CD4-positive, alpha-beta T cell treated with Interleukin-4 for 4 hours (primary cell): ENCODE results near the gene MAS1.
A peak's percentile ranks its signal among the peaks of the same experiment; 100 is the strongest.
"Not testable (repeated sequence)": the region's sequence is repeated elsewhere in the genome, so short reads cannot be mapped to it uniquely, and the experiment has no call there.

ENCODE experiments used
- DNase-seq: peaks from one replicate; pipeline ENCODE4 v3.0.0-alpha.2; 2020

Gene MAS1

DNA sequence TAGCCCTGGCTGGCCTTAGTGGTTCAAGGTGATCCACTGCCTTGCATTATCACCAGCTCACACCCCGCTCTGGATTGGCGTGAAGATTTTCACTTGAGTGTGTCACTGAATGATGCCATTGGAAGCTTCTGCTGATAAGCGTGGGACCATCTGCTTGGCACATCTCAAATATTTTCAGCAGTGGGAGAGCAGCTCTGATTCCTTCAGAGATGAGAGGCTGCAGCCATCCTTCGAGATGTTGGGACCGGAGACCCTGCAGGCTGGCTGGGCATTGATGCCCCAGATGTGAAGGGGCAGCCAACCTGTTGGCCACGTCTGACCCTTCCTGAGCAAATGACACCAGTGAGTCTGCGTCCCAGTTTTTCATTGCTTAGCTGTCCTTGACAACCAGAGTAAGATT is at the start of gene MAS1:
MAS1 (plus strand) TSS at position 197 of the 400 bp plus-strand sequence. CDS start 15,968 bp downstream, outside the sequence.
- no peak for DNase-seq

DNA sequence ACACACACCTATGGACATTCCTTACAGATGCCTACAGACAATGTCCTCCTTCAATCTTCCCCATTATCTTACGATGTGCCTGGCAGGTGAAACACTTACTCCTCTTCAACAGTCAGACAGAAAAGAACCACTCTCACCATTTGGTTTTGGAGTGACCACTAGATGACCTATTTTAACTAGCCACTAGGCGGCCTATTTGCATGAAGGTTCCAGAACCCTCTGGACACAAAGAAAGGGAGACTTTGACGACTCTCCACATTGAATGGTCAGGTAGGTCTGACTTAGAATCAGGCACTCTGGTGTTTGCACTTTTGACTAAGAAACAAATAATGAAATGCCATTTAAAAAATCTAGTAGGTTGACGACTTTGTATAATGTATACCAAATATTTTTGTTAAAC is 48.8 kb upstream of the MAS1 start:
- no peak for DNase-seq

DNA sequence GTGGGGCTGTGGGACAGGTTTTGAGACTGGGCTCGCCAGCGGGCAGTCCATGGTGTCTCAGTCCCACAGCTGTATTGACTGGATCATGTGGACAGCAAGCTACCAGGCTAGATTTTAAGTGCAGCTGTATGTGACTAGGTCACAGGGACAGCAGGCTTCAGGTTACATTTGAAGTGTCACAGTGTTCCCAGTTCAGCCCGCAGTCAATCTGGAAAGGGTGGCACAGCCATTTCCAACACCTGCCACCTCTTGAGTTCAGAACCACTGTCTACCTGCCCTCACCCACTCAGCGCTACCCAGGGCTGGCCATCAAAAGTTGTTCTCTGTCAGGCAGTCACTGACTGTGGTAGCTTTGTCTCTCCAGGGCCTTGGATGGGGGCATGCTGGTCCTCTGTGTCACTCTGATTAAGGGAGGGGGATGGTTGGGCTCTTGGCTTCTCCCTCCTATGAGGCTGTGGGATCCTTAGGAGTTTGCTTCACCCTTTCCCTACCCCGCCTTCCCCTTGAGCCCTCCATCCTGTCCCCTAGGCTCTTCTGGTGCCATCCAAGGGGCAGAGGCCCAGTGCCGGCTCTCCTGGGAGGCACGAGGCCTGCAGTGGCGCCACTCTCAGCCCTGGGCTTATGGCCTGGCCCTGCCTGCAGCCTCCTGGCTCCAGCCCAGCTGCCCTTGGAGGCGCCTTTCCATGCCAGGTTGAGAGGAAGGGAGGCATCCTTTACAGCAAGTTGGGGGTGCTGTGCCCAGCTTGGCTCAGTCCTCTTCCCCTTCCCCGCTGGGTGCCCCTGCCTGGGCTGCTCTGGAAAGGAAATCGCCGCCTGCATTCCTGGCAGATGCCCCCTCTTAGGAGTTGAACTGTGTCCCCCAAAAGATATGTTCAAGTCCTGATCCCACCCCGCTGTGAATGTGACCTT is 45.8 kb upstream of the MAS1 start:
- no peak for DNase-seq

DNA sequence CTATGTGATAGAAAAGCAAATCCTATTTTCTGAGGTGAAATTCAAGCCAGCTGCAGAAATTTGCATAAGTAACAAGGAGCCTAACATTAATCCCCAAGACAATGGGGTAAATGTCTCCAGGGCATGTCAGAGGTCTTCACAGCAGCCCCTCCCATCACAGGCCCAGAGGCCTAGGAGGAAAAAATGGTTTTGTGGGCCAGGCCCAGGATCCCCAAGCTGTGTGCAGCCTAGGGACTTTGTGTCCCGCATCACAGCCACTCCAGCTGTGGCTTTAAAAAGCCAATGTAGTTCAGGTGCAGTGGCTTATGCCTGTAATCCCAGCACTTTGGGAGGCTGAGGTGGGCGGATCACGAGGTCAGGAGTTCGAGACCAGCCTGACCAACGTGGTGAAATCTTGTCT is 42.2 kb upstream of the MAS1 start:
- not testable (repeated sequence) for DNase-seq

DNA sequence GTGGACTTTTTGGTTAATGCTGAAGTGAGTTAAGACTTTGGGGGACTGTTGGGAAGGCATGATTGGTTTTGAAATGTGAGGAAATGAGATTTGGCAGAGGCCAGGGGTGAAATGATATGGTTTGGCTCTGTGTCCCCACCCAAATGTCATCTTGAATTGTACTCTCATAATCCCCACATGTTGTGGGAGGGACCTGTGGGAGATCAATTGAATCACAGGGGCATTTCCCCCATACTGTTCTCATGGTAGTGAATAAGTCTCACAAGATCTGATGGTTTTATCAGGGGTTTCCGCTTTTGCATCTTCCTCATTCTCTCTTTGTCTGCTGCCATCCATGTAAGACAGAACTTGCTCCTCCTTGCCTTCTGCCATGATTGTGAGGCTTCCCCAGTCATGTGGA is 40.9 kb upstream of the MAS1 start:
- not testable (repeated sequence) for DNase-seq

DNA sequence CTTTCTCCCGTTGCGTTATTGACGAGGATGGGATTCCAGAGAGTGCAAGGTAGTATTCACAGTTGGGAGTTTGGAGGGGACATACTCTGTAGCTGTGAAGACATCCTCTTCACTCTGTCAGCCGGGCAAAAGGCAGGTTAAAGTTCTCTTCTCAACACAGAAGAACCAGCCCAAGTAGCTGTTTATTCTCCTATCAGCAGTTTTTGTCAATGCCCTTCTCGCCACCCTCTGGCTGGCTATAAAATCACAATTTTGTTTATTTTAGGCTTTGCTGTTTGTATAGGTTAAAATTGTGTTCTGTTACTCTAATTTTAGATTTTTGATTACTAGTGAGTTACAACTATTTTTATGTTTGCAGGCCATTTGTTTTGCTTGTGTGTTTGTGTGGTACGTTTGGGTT is 37.9 kb upstream of the MAS1 start:
- peak; percentile 11 for DNase-seq

DNA sequence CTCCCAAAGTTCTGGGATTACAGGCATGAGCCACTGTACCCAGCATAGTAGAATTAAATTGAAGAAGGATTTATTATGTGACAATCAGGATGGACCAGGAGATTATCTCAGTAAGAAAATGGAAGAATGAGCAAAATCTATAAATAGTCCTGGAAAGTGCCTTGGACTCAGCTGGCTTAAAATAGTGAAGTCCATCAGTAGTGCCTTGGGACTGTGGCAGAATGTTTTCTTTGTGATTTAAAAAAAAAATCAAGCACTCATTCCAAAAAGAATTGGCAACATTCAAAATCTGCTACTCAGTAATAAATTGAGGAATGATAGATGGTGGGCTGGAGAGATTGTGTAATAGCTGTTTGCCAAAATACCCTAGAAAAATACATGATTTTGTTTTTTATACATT is 37.0 kb upstream of the MAS1 start:
- DNase-seq = no peak

DNA sequence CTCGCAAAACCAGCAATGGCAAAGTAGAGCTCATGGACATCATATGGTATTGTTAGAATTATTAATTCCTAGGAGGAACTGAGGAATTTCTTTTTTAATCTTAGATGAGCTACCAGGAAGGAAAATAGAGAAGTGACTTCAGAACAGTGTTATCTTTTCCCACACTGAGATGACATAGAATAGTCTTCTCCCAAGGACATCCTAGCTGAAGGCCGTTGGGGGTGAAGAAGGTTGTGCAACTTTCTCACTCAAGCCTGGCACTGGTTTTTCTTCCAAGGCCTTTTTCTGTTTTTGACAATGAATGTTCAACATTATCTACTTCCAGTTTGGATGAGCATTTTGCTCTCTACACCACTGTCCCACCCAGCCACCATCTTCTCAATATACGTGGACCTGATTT is 35.8 kb upstream of the MAS1 start:
- DNase-seq = no peak

DNA sequence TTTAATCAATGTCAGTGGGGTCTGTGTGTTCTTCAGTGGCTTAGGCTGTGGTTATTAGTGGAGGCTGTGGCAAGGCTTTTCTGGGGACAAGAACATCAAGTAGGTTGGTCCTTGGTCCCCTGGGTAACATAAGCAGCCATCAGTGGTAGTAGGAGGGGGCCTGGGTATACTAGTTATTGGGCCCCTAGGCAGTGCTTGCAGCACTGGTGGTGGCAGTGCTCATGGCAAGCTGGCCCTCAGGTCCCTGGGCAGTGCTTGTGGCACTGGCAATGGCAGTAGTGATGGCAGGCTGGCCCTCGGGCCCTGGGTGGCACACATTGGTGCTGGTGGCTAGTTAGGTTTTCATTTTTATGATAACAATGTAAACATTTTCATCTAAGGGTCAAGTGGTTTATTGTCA is 32.5 kb upstream of the MAS1 start:
- DNase-seq = no peak

DNA sequence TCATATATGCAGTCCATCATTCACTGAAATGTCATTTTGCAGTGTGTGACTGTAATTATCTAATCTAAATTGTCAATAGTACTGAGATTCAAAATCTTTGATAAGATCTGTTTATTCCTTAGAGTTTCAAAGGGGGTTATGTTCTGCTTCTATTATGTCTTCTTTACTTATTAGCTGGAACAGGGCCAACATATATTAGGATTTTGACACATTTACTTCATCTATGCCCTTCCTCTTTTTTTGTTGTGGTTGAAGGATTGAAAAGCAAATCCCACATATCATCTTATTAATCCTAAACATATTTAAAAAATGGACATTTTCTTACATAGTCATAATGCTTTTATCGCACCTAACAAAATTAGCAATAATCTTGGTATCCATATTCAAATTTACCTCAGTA is 30.3 kb upstream of the MAS1 start:
- no peak for DNase-seq

DNA sequence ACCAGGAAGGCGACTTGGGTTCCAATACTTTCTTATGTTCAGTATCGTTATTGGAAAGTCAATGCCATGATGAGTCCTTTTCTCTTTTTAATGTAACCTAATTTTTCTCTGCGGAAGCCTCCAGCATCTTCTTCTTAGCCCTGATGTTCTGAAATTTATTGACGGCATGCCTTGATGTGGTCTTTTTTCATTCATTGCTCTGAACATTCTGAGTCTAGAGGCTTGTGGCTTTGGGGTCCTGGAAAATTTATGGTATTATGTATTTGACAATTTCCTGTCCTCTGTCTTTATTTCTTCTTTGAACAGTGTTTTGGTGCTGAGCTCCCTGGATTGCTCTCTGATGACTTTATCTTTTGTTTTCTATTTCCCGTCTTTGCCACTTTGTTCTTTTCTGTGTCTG is 28.7 kb upstream of the MAS1 start:
- DNase-seq = no peak

DNA sequence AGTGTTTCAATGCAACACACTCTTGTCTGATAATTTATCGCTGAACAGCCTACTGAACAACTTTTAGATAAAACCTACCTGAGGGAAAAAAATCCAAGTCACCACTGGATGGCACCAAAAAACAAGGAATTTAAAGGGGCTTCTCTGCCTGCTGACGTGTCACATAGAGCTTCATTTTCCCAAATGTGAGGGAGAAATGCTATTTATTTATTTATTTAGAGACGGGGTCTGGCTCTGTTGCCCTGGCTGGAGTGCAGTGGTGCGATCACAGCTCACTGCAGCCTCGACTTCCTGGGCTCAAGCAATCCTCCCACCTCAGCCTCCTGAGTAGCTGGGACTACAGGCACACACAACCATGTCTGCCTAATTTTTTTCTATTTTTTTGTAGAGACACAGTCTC is 27.4 kb upstream of the MAS1 start:
- peak; percentile 43 for DNase-seq

DNA sequence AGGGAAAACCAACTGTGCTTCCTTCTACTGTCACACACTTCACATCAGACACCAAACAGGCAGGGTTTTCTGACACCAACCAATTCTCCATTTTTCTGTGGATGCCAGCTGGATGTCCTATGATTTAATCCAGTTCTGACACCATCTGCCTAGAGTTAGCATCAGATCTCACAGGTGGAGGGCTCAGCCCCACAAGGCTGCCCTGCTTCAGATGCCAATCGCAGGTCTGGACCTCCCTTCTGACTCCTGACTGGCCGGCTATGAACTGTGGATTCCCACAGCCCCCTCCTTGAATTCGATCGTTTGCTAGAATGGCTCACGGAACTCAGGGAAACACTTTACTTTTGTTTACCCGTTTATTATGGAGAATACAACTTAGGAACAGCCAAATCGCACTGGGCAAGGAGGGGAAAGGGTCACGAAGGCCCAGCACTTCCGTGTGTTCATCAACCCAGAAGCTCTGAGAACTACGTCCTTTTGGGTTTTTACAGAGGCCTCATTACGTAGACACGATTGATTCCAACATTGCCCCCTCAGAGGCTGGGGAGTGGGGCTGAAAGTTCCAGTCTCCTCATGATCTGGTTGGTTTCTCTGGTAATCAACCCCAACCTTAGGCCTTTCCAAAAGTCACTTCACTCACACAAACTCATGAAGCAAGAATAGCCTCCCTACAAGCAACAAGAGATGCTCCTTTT is 25.4 kb upstream of the MAS1 start:
- no peak for DNase-seq

DNA sequence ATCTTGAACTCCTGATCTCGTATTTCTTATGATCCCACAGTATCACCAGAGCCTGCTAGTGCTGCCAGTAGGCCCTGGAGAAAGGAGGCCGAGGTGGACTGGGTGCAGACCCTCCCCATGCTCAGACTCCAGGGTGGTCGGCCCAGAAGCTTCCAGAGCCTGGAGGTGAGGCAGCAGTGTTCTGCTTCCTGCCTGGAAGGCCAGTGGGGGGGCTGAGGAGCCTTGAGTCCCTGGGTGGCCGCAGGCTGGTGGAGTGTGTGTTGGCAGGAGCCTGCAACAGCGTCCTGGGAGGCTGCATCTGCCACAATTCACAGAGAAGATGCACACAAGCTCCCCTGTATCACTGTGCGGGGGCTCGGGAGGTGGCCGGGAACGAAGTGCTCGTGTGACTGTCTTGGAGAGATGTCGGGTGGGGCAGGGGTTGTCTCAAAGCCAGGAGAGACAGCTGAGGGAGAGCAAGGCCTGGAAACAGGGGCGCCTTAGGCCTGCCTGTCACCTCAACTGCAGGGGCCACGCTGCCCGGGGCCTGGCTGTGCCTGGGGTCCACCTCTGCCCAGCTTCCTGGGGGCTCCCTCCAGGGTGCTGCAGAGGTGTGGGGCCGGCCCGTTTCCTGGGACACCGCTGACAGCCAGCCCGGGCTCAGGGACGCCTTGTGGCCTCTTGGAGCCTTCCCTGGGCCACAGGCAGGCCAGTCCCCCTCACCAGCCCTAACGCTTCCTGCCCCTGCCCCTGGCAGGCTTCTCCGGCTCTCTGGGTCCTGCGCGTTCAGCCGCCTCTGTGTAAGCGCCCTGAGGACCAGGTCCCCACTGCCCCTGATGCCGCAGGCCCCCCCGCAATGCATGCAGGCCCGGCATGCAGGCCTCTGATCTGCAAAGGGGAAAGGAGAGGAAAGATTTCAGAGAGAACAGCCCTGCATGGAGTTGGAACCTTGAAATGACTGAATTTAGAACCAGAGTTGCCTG is 24.2 kb upstream of the MAS1 start:
- no peak for DNase-seq

DNA sequence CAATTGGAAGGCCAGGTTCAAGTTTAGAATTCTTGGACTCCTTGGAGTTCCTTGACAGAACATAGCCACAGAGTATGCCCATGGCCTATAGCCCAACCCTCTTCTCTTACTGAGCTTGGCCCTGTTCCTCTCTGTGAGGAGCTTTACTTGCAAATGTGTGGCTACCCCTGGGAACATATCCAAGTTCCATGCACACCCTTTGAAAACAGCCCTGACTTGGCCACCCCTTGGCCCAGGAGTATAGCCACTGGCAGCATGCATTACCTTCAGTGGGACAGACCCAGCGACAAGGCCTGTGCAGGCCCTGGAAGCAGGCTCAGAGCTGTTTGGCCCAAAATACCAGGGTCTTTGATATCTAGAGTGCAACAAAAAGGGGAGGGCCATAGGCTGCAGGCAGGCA is 19.5 kb upstream of the MAS1 start:
- DNase-seq = no peak

DNA sequence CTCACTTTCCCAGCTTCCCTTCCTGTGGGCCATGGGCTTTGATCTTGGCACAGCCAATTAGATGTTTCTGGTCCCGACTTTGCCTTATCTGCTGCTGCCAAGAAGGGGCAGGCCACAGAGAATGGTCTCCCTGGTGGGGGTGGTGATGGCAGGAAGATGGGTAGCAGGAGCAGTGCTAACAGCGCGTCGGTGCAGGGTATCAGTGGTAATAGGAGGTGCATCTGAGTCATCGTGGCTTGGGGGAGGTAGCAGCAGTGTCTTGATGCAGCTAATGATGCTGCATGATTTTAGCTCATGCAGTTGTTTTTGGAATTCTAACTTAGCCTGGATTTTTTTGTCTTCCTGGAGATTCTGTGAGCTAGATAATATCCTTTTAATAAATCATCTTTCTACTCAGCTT is 18.9 kb upstream of the MAS1 start:
- DNase-seq = no peak

DNA sequence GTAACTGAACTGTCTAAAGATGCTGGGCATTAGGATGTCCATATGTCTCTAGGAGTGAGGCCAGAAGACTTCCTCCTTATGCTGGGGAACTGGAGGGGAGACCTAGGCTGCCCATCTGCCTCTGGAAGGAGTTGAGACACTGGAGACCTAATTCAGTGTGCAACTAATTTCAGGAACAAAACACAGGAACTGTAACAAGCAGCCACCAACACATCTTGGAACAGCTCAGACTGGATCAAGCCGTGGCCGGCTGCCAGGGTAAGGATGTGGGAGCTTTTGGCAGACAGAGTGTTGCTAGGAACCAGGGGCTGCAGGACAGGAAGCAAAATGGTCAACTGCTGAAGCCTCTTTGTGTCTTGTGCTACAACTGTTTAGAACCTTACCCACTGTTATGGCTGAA is 16.4 kb upstream of the MAS1 start:
- DNase-seq = no peak

DNA sequence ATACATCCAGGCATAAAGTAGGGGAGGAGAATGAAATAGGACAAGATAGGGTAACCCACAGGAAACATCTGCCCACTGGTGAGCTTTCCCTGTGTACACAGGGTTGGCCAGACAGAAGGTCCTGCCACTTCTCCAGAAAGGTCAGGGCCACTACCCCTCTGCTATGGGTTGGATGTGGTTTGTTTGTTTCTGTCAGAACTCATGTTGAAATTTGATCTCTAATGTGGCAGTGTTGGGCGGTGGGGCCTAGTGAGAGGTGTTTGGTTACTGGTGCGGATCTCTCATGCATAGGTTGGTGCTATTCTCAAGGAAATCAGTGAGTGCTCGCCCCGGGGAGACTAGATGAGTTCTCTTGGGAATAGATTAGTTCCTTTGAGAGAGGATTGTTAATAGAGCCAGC is 15.6 kb upstream of the MAS1 start:
- no peak for DNase-seq

DNA sequence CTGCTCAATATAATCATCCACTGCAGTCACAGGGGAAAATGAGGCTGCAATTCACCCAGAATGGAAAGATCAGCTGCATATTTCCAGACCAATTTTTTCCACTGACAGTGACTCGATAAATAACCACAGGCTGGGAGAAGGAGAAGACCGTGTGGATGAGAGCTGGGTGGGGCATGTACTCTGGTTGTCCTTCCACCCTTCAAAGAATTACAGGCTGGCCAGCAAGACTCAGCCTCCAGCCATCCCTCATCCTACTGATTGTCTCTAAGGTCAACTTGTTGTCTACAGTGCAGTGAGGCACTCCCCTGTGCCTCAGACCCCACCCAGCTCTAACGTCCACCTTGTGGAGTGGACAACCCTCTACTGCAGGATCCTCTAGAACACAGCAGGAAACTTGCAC is 14.5 kb upstream of the MAS1 start:
- DNase-seq = no peak

DNA sequence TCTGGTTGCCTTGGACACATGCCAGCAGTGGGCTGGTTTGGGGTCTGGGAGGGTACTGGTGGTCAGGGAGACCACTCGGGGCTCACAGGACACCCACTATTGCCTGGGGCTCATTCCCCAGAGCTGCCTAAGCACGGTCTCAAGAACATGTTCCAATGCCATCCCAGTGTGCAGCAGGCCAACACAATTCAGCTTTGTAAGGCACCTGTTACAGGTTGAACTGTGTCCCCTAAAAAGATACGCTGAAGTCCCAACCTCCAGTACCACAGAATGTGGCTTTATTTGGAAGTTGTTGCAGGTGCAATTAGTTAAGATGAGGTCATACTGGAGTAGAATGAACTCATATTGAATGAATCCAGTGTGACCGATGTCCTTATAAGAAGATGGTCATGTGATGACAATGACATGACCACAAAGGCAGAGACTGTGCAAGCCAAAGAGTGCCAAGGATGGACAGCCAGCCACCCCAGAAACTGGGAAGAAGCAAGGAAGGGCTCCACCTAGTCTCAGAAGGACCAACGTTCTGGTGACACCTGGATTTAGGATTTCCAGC is 13.5 kb upstream of the MAS1 start:
- no peak for DNase-seq

DNA sequence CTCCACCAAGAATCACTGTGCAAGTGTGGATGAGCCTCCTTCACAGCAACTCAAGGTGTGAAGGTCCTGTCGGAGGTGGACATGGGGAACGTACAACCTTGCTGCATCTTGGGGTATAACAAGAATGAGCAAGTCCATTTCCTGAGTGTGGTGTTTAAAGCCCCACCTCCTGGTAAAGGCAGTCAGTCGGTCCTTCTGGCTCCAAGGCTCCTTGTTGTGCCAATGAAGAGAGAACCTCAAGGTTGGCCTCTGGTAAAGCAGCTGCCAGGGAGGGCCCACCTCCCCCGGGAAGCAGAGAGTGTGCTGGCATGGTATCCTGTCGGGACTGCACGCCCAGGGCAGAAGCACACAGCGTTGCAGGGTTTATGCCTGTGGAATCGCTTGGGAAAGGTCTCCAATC is 12.4 kb upstream of the MAS1 start:
- DNase-seq = no peak

DNA sequence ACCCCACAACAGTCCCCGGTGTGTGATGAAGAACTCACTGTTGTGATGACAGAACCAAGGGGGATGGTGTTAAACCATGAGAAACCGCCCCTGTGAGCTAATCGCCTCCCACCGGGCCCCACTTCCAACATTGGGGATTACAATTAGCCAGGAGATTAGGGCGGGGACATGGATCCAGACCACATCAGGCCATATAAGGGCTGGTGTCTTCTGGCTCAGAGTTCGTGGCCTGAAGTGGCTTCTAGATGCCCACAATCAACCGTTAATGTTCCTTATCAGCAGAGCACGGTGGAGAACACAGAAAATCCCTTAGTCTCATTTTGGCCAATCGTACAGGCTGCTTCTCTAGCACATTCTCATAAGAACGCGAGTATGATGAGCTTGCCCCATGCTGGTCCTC is 10.9 kb upstream of the MAS1 start:
- DNase-seq = no peak

DNA sequence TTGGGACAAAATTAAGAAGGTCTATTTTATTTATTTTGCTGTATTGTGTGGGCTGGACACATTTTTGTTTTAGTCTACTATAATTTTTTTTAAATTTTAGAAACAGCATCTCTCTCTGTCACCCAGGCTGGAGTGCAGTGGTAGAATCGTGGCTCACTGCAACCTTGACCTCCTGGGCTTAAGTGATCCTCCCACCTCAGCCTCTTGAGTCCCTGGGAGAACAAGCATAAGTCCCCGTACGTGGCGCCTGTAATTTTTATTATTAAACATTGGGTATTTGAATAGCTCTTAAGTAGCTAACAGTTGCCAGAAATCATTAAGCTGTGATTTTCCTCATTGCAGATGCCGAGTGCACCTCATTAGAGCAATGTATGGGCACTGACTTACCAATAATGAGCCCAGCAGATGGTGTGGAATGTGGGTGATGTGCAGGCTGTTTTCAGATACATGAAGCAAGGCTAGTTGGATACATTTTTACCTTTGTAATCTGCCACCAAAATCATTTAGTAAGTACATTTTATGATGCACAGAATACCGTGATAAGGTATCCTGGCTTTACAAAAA is 10.3 kb upstream of the MAS1 start:
- no peak for DNase-seq
